Activated CD8-positive, alpha-beta memory T cell treated with anti-CD3 and anti-CD28 coated beads for 48 hours (primary cell): ENCODE measurements around the gene PRR33.

Source experiments
- DNase-seq, 3 experiments: peaks; one replicate each; pipeline ENCODE4 v3.0.0-alpha.2; 2020; ENCODE audit warnings: low read depth in 2 of 3, low spot score in 2 of 3

Gene PRR33

DNA sequence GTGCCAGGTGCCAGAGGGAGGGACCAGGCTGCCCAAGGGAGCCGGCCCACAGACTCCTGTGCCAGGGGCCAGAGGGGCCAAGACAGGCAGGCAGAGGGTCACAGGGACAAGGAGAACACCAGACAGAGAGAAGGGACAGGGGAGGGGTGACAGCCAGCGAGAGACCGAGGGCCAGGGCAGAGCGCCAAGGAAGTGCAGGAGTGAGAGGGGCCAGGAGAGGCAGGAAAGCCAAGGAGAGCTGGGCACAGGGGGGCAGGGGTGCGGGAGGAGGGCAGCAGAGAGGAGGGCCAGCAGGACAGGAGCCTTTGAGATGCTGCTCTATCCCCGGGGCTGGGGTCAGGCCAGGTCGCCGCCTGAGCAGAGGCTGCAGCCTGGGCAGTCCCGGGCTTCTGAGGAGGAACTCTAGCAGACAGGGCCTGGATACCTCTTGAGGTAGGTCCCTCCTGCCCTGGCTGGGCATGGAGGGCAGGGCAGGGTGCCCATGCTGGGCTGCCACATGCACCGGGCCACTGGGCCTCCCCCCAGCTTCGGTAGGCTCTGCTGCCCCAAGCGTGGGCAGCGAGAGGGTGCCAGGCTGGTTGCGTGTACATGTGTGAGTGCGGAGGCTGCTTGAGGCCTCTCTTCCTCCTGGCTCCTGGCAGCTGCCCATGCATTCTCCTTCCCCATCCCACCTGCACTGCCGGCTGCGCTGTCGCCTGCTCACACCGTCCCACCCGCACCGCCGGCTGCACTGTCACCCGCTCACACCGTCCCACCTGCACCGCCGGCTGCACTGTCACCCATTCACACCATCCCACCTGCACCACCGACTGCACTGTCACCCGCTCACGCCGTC lies 26.6 kb downstream of the PRR33 start:
- no peak for DNase-seq

DNA sequence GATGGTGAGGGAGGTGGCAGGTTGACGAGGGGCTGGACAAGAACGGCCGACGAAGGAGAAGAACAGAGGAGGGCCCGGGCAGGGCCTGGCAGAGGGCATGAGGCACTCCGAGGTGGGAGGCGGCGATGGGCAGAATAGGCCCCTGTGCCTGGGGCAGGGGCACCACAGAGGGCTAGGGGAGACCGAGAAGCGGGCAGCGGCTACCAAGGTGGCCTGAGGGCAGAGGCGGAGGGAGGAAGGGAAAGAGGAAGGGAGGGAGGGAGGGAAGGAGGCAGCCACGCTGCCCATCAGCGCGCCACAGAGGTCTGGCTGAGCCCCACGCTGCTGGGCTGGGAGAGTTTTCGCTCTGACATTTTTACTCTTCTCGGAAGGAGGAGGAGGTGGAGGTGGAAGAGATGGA lies 27.5 kb downstream of the PRR33 start:
- DNase-seq = no peak

DNA sequence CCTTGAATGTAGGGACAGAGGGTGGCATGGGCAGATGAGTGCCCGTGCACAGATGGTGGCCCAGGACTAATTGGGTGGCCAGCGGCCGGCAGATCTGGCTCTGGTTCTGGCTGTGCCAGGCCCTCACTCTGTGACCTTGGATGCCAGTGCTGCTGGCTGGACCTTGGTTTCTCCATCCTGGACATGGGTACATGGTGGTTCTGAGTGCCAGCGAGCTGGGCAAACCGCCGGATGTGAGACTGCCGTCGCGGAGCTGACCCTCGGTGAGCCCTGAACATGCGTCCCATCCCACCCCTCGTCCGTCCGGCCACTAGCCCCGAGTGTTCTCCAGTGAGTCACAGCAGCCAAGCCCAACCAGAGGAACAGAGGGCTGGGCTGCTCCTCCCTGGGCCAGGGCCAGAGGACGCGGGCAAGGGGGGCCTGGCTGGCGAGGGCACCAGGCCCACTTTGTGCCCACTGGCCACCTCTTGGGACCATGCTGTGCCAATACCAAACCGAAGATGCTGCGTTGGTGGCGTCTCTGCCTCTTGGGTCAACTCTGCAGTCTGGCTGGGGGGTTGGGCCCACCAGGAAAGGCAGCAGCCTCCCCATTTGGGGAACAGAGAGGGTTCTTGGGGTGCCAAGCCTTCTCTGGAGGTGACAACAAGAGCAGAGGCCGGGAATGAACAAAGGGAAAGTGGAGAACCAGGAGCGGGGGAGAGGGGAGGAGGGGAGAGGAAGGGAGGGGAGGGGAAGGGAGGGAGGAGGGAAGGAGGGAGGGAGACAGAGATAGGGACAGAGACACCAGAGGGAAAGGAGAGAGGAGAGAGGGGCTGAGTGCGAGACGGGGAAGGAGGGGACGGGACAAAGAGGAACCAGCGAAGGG lies 28.1 kb downstream of the PRR33 start:
- DNase-seq = no peak

DNA sequence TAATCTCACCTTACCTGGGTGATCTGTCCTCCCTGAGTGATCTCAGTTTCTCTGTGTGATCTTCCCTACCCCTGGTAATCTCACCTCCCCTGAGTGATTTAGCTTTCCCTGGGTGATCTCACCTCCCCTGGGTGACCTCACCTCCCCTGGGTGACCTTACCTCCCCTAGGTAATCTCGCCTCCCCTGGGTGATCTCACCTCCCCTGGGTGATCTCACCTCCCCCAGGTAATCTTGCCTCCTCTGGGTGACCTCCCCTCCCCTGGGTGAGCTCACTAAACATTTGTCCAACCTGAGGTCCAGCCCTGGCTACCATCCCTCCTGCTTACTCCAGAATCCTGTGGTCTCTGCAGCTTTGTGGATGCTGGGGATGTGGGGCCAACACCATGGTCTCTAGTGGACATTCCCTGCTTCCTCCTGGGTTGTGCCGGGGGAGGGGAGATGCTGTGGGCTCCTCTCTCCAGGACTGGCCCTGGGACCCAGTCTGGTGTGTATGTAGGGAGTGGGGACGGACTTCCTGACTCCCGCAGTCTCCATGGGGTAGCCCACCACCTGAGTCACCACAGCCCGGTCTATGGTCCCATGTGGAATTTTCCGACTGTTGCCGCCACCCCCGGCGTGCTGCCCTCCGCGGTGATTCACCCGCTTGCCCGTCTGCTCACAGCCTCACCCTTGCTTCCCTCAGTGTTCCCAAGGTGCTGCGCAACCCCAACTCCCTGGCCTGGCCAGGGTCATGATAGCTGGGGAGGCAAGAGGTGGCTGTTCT lies 28.9 kb downstream of the PRR33 start:
- DNase-seq = no peak

DNA sequence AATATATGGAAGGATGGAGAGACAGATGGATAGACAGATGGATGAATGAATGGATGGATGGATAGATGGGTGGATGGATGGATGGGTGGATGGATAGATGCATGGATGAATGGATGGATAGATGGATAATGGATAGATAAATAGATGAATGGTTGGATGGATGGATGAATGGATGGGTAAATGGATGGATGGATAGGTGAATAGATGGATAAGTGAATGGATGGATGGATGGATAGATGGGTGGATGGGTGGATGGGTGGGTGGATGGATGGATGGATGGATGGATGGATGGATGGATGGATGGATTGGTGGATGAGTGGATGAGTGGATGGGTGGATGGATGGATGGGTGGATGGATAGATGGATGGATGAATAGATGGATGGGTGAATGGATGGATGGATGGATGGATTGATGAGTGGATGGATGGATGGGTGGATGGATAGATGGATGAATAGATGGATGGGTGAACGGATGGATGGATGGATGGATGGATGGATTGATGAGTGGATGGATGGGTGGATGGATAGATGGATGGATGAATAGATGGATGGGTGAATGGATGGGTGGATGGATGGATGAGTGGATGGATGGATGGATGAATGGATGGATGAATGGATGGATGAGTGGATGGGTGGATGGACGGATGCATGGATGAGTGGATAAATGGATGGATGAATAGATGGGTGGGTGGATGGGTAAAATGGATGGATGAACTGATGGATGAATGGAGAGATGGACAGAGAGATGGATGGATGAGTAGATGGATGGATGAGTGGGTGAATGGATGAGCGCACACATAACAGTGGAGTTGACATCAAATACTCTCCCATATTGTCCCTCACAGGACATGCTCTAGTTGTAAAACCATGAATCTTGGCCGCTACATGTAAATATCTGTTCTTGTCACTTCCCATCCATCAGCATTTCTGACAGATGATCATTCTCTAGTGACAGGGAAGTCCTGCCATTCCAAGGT lies 30.0 kb downstream of the PRR33 start:
- no peak for DNase-seq

DNA sequence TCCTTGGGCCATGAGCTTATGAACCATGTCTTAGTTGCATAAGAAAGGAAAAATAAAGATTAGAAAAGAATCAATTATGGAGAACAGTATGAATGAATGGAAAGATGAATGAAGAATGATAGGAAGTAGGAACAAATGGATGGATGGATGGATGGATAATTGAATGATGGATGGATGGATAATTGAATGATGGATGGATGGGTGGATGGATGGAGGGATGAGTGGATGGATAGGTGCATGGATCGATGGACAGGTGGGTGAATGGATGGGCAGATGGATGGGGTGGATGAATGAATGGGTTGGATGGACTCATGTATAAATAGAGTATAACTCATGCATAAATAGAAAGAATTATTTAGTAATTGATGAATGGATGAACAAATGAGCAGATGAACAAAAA lies 31.6 kb downstream of the PRR33 start:
- DNase-seq = no peak

DNA sequence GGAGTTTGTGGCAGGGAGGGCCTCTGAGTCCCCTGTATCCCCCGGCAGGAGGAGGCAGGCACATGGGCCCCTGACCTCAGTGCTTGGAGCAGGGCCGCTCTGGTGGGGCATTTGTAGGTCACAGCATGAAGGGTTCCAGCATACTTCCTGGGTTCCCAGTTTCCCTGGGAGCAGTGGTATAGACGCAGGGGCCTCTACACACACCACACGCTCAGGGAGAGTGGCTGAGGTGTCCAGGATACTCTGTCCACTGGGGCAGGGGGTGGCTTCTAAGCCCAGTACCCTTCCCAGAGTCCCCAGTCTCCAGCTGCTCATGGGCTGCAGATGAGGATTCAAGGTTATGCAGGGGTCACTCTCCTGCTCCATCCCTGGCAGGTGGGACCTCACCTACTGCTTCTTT lies 32.7 kb downstream of the PRR33 start:
- DNase-seq = no peak

DNA sequence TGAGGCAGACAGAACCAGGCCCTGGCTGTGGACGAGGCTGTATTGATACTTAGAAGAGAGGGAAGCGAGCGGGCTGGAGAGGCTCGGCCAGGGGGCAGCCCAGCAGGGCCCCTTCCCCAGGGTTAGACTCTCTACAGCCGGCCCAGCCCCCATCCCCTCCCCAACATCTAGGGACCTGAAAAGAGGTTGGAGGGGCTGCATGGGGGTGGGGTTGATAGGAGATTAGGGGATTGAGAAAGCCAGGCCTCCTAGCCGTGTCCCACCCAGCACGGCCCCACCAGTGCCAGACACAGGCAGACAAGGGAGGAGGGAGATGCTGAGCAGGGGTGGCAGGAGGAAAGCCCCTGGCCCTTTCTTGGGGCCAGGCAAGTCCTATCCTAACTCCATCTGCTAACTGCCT lies 33.1 kb downstream of the PRR33 start:
- no peak for DNase-seq

DNA sequence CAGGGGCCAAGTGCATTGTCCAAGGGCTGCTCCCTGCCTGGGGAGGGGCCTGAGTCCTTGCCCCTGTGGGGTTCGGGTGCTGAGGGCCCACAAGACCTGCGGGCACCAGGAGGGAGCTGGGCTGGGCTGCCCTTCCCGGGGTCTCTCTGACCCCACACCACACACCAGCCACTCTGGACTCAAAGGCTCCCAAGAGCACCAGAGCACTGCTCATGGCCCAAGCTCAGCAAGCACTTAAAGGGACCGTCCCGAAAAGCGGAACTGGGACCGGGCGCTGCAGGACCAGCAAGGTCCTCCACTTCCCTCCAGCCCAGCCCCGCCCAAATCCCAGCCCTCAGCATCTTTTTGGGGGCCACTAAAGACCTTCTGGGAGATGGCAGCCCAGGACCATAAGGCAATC lies 33.5 kb downstream of the PRR33 start:
- DNase-seq = no peak

DNA sequence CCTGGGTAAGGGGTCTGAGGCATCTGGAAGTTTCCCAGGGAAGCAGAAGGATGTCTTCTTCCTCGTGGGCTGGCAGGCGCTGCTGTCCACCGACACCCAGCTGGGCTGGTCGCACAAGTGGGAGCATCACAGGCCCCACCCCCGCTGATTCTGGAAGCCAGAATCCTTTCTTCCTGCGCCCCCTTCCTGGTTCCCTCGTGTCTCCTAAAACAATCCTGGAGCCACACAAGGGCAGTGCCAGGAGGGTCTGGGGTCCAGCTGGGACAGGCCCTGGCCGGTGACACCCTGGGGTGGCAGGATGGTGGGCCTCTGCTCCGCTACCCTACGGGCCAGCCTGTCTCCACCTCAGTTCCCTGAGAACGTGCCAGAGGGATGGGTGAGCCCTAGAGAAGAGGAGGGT lies 34.6 kb downstream of the PRR33 start:
- no peak for DNase-seq

DNA sequence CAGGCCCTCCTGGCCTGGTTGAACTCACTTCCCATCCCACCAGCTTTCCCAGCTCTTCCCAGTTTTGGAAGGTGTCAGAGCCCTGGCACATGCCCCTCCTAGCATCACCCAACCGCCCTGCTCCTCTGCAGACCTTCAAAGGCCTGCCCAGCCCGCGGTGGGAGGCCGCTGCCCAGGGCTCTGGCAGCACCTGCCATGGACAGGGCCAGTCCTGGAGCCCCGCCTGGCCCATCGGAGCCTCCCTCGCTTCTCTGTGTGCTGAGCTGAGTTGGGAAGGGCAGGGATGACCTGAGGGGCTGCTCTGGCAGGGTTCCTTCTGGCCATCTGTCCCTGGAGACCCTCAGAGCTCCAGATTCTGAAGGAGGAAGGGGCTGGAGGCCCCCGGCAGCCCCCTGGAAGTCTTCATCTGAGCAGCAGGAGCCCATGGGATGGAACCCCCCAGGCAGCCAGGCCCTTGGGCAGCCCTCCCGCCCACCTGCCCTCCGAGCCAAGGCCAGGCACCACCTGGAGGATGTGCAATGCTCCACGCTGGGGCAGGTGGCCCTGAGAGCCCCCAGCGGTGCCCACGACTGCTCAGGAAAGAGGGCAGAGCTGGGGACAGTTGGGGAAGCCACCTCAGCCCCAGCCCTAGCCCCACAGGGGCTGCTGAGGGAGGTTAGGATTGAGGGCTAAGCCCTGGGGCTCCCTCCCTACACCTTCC lies 35.2 kb downstream of the PRR33 start:
- no peak for DNase-seq

DNA sequence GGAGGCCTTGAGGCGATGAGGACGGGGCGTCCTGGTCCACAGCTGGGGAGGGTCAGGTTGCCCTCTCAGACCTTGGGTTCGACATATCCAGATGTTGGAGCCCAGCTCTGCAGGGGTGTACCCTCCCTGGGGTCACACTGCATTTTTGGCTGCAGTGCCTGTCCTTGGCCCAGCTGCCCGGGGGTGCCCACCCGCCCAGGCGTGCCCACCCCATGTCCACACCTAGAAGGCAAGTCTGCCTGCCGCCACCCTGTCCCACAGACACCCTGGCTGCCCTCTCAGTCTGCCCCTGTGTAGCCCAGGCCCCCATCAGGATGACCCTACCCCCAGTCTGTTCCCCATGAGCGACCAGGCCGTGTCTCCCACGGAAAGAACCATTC lies 35.8 kb downstream of the PRR33 start:
- no peak for DNase-seq

DNA sequence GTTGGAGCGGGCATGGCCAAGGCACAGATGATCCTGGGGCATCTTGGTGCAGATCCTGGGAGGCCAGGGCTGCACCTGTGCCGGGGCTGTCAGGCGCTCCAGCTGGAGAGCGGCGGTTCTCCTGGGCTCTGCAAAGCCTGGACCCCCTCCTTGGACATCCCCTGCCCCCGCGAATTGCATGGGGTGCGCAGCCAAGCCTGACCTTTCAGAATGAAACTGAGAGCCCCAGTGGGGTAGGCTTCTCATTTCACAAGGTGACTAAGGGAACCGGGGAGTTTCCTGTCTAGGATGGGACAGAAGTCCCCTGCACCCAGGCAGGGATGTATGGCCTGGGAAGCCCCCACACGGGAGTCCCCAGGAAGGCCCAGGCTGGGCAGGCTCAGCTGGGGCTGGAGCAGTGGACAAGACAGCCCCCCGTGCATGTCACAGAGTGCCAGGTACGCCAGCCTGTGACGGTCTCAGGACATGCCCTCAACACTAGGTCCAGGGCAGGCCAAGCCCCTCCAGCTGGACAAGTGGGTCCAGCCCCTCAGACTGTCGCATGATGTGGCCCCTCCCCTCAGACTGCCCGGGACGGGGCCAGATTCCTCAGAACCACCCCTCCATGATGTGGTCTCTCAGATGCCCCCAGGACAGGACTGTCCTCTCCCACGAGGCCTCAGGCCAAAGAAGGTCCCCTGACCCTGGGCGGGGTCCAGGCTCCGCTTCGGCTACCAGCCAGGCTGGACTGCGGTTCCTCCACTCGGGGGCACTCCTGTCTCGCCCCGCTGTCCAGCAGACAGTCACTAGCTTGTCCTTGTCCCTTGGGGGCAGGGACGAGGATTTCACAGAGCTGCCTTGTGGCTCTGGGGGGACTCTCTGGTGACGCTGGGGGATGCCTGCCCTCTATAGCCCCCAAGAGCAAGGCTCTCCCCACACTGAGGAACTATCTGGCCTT lies 36.5 kb downstream of the PRR33 start:
- DNase-seq = peak in 1 of 3 experiments; percentile 54

DNA sequence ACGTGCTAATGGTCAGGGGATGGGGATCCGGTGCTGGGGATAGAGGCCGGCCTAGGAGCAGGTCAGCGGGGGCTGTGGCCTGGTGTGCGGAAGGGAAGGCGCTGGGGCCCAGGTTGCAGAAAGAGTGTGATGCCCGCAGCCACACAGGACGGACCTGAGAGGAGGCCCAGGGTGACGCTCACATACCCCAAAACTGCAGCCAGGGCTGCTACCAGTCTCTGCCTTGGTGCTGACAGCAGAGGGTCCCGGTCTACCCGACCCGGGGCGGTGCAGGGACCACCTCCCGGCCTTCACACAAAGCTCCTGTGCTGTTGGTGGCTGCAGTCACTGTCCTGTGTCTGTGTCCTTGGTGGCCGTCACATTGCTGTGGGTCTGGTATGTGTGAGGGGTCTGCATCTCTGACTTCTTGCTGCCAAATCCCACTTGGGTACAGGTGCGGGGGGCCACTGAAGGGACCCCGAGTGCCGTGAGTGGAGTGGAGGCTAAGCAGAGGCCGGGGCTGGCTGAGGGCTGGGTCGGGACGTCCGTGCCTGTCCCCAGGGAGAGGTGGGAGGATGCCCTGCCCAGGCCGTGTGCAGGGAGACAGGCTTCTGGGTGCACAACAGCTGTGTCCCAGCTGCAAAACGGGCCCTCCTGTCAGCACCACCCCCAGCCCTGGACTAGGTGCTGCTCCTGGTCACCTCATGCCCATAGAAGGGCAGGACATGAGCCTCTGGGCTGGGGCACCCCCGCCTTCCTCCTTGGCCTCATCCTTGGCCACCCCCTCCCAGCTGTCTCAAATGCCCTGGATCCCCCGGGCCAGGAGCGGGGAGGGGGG lies 37.4 kb downstream of the PRR33 start:
- DNase-seq = no peak

DNA sequence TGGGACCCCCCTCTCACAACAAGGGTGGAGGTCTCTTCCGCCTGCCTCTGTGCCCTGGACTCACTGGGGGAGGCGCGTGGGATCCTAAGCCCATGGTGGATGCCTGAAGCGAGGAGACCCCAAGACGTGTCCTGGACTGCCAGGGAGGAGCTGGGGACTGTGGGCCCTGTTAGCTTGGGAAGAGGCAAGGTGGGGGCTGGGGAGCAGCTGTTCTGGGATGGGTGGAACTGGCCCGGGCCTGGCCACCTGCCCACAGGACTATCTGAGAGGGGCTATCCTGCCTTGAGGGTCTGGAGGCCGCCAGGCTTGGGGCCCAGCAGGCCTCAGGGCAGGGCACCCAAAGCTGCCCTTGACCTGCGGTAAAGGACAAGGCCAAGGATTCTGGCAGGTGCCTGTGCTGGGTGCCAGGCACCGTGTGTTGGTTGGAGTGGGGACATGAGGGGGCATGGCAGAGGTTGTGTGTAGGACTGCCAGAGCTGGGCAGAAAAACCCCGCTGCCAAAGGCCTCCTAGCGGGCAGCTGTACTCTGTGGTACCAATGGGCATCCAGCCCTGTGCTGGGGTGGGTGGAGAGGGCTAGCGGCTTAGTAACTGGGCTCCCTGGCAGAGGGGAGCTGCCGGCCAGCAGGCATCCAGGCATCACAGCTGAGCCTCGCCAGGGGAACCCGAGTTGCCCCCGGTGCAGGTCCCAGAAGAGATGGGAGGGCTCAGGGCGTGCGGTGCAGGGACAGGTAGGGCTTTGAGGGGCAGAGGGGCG lies 38.1 kb downstream of the PRR33 start:
- no peak for DNase-seq

DNA sequence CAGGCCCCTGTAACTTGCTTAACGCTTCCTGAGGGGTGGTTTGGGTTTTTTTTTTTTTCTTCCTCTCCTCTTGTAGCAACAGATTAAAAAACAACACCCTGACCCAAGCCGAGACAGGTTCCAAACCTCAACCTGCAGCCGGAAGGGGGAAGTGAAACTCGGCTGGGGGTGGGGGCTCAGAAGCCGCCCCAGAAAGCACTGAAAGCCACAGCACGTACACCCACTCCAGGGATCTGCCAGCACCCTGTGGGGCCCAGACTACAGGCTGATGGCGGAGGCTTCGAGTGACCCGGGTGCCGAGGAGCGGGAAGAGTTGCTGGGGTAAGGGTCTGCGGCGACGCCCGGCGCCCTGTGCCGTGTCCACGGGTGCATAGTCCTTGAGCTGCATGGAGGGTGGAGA lies 38.8 kb downstream of the PRR33 start, which contains the start of gene LSP1:
Gene LSP1, plus strand, starts transcription at position 208 of the 400 bp plus-strand sequence. Its CDS starts 61 bp downstream, at position 269.
- peak in 2 of 3 experiments; percentile 57 to 81 for DNase-seq

DNA sequence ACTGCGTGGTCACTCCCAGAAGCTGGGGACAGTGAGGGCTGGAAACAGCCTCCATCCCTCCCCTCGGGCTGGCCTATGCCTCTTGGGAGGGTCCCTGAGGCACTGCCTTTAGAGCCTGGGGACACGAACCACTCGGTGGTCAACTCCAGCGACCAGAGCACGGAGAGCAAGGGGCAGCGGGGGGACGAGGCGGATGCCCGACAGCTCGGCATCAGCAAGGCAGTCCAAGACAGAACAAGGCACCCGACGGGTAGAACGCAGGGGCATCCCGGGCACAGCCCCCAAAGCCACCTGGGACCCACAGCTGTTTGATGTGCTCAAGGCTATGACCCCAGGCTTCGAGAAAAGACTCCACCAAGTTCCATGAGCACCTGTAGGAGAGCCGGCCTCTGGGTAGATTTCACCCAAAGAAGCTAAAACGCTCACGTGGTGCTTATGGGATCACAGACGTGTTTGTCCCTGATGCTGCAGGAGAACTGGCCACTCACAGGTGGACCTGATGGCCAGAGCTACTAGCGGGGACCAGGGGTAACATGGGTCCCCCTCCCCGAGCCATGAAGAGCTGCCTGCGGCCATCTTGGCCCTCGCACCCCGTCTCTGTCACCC lies 39.3 kb downstream of the PRR33 start:
- no peak for DNase-seq
